ENCODE measurements around the gene CNGA1. TPM values are rescaled to one million over a fixed set of nuclear protein-coding genes. Genes with fewer than 3 reads are reported as not detected.

Gene CNGA1
- total RNA-seq, 2 donors from 2014 or later = 1.6 to 5.7 TPM

- H3K4me3 ChIP-seq = no peak overlapping the region
Measured at GRCh38 chr4:48025005-48025404, 8.5 kb upstream of the CNGA1 start.

GRCh38 chr4:48024522-48024921 lies 8.0 kb upstream of the CNGA1 start:
- Histone ChIP-seq H3K4me3 (no peak overlapping the region), H3K36me3 (no peaks in the 10 kb centered on the region), H3K27me3 (replicated peaks; ENCODE audit: insufficient read depth) (no peaks in the 10 kb centered on the region), H3K27ac (no peak overlapping the region), H3K9me3 (no peaks in the 10 kb centered on the region), H3K4me1 (replicated peaks) (no peaks in the 10 kb centered on the region)
- no peak for TF ChIP-seq POLR2AphosphoS5 (IDR thresholded peaks at IDR 0.05)
- 50% methylated on average over 4 of the region's 4 CpGs for WGBS
- DNase-seq (ENCODE audit: low spot score) = no peak
- intact Hi-C loops (cut with DNase I) = no loop called here

More at GRCh38 chr4:48025005-48025404, 8.5 kb upstream of the CNGA1 start:
- no peaks in the 10 kb centered on the region for H3K27me3 ChIP-seq (replicated peaks; ENCODE audit: insufficient read depth)
- no peak for DNase-seq (ENCODE audit: low spot score)
- intact Hi-C loops (cut with DNase I) = no loop called here
- H3K4me1 ChIP-seq (replicated peaks) = no peaks in the 10 kb centered on the region
- H3K36me3 ChIP-seq = no peaks in the 10 kb centered on the region
- TF ChIP-seq CTCF (IDR thresholded peaks at IDR 0.05) (no peak), POLR2AphosphoS5 (IDR thresholded peaks at IDR 0.05) (peak; percentile 17), POLR2A (IDR thresholded peaks at IDR 0.05) (no peak)
- H3K27ac ChIP-seq = no peak overlapping the region
- WGBS = 12% methylated on average over 2 of the region's 2 CpGs
- no peaks in the 10 kb centered on the region for H3K9me3 ChIP-seq

GRCh38 chr4:48022192-48022799 lies 5.8 kb upstream of the CNGA1 start:
- no peak for DNase-seq (ENCODE audit: low spot score)
- no peaks in the 10 kb centered on the region for H3K27me3 ChIP-seq (replicated peaks; ENCODE audit: insufficient read depth)
- 54% methylated on average over 3 of the region's 3 CpGs for WGBS
- H3K4me3 ChIP-seq = no peak overlapping the region
- H3K4me1 ChIP-seq (replicated peaks) = no peaks in the 10 kb centered on the region
- H3K27ac ChIP-seq = no peak overlapping the region
- H3K36me3 ChIP-seq = no peaks in the 10 kb centered on the region
- TF ChIP-seq POLR2AphosphoS5 (IDR thresholded peaks at IDR 0.05) = no peak
- intact Hi-C loops (cut with DNase I) = no loop called here
- H3K9me3 ChIP-seq = no peaks in the 10 kb centered on the region

GRCh38 chr4:48021100-48021499 lies 4.6 kb upstream of the CNGA1 start:
- Histone ChIP-seq H3K4me1 (replicated peaks) (no peaks in the 10 kb centered on the region), H3K36me3 (no peaks in the 10 kb centered on the region), H3K27ac (no peak overlapping the region), H3K4me3 (no peak overlapping the region), H3K9me3 (no peaks in the 10 kb centered on the region), H3K27me3 (replicated peaks; ENCODE audit: insufficient read depth) (no peaks in the 10 kb centered on the region)
- WGBS = 100% methylated on average over 1 of the region's 1 CpG
- TF ChIP-seq CTCF (IDR thresholded peaks at IDR 0.05) (no peak), POLR2AphosphoS5 (IDR thresholded peaks at IDR 0.05) (no peak), POLR2A (IDR thresholded peaks at IDR 0.05) (no peak)
- no peak for DNase-seq (ENCODE audit: low spot score)
- intact Hi-C loops (cut with DNase I) = no loop called here

GRCh38 chr4:48018112-48018511 lies 1.6 kb upstream of the CNGA1 start:
- no peak overlapping the region for H3K4me3 ChIP-seq
- no peak for DNase-seq (ENCODE audit: low spot score)
- no peaks in the 10 kb centered on the region for H3K27me3 ChIP-seq (replicated peaks; ENCODE audit: insufficient read depth)
- intact Hi-C loops (cut with DNase I) = no loop called here
- TF ChIP-seq POLR2AphosphoS5 (IDR thresholded peaks at IDR 0.05) = no peak
- TF ChIP-seq POLR2A (IDR thresholded peaks at IDR 0.05) = no peak
- no peak for TF ChIP-seq CTCF (IDR thresholded peaks at IDR 0.05)
- no peaks in the 10 kb centered on the region for H3K36me3 ChIP-seq
- H3K27ac ChIP-seq = no peak overlapping the region
- H3K4me1 ChIP-seq (replicated peaks) = no peaks in the 10 kb centered on the region
- H3K9me3 ChIP-seq = no peaks in the 10 kb centered on the region
- WGBS = 73% methylated on average over 2 of the region's 2 CpGs

- peak overlapping the region; percentile 48 to 54 for H3K4me3 ChIP-seq
- 1% methylated on average over 35 of the region's 35 CpGs for WGBS
- no peaks in the 10 kb centered on the region for H3K36me3 ChIP-seq
- H3K9me3 ChIP-seq = no peaks in the 10 kb centered on the region
- H3K27ac ChIP-seq = peak overlapping the region; percentile 83 to 85
- no peaks in the 10 kb centered on the region for H3K27me3 ChIP-seq (replicated peaks; ENCODE audit: insufficient read depth)
- no peaks in the 10 kb centered on the region for H3K4me1 ChIP-seq (replicated peaks)
- intact Hi-C loops (cut with DNase I) = no loop called here
- DNase-seq (ENCODE audit: low spot score) = peak; percentile 35
- no peak for TF ChIP-seq POLR2AphosphoS5 (IDR thresholded peaks at IDR 0.05)
- no peak for TF ChIP-seq CTCF (IDR thresholded peaks at IDR 0.05)
- TF ChIP-seq POLR2A (IDR thresholded peaks at IDR 0.05) = no peak
Measured at GRCh38 chr4:48017108-48017571, 659 bp upstream of the CNGA1 start.

All from prostate gland (tissue), 2 donors.